ENCODE results near the gene SEMA7A. TPM values are rescaled to one million over a fixed set of nuclear protein-coding genes. Genes with fewer than 3 reads are reported as not detected.

SEMA7A gene
- total and polyA plus RNA-seq, 9 donors: 3.8 to 10.4 (median 6.4) TPM

DNA sequence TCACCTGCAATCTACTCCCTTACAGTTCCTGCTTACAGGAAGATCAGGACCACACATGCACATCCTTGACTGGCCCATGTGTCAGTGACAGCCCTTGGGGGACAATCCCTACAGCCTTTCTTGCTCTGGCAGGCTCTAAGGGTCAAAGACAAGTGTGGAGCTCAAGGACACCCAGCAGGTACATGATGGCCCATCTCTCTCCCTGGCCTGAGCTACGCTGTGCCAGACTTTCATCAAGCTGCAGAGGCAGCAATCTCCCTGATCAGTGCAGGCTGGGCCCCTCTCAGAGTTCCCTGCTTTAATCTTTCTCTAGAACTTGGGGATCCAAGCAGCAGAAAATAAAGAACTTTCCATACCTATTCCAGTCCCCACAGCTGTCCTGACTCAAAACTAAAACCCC is 2.6 kb downstream of the SEMA7A start:
- Histone ChIP-seq H3K9me3 (replicated peaks; ENCODE audit: control insufficient read depth, low read depth, low read length) (no peaks in the 10 kb centered on the region), H3K27me3 (ENCODE audit: control insufficient read depth, insufficient read depth, low read length) (peaks cover 39% of the 10 kb centered on the region)
- 86% methylated on average over 1 of the region's 1 CpG for WGBS (ENCODE audit: insufficient coverage)

DNA sequence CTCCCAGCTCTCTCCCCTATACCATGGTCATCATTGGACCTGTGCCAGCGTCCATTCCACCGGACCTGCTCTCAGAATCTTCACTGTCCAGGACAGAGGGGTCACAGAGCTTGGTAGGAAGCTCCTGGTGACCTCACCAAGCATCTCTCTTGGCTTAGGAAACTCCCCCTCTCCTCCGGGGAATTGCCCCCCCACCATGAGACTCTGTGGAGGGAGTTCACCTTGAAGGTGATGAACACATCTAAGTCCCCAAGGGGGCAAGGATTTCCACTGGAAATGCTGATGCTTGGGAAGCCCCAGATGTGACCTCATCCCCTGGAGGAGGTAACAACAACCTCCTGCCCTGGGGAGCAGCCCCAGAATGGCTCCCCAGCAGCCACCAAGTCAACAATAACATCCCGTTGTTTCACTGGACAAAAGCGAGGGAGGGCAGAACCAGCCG is 3.2 kb downstream of the SEMA7A start:
- H3K27me3 ChIP-seq (ENCODE audit: control insufficient read depth, insufficient read depth, low read length): peaks cover 38% of the 10 kb centered on the region
- no peak for DNase-seq

More for the DNA sequence above, 2.6 kb downstream of the SEMA7A start:
- Histone ChIP-seq H3K4me1 (ENCODE audit: control insufficient read depth, insufficient read depth, low read length) (peaks cover 55% of the 10 kb centered on the region), H3K36me3 (ENCODE audit: control insufficient read depth, insufficient read depth, low read length) (no peaks in the 10 kb centered on the region), H3K4me3 (ENCODE audit: low read length) (no peak overlapping the region), H3K27ac (ENCODE audit: low read length) (no peak overlapping the region)
- DNase-seq: no peak

DNA sequence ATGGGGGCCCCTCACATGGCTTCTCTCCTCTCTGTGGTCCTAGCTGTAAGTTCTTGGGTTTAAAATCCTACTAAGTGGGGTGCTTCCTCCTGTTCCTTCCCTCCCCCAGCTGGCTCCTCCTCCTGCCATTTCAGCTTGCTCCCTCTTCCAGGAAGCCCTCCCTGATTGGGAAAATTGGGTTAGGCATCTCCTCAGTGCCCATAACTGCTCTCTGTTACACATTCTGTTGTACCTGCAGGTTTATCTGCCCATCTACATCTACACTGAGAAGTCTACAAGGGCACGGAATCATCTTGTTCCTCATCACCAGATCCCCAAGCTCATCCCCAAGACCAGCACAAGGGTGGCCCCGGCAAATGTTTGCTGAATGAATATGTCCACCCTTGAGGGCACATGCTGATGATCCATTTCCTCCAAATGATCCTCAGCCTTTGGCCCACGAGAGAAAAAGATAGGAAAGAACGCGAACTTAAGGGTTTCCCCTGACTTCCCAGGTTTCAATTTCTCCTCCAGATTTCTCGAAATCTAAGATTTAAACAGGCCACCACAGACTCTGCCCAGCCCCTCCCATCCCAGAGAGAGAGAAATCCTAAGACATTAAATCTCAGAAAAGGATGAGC is 3.9 kb downstream of the SEMA7A start:
- no peaks in the 10 kb centered on the region for H3K9me3 ChIP-seq (replicated peaks; ENCODE audit: control insufficient read depth, low read depth, low read length)
- no peaks in the 10 kb centered on the region for H3K36me3 ChIP-seq (ENCODE audit: control insufficient read depth, insufficient read depth, low read length)
- no peak overlapping the region for H3K27ac ChIP-seq (ENCODE audit: low read length)
- H3K27me3 ChIP-seq (ENCODE audit: control insufficient read depth, insufficient read depth, low read length): peaks cover 35% of the 10 kb centered on the region
- no peak overlapping the region for H3K4me3 ChIP-seq (ENCODE audit: low read length)
- whole genome bisulfite sequencing (ENCODE audit: insufficient coverage): no CpG with 5 or more reads among the region's 6 CpGs
- H3K4me1 ChIP-seq (ENCODE audit: control insufficient read depth, insufficient read depth, low read length): peaks cover 52% of the 10 kb centered on the region
- no peak for DNase-seq

More for the DNA sequence above, 3.2 kb downstream of the SEMA7A start:
- no peaks in the 10 kb centered on the region for H3K9me3 ChIP-seq (replicated peaks; ENCODE audit: control insufficient read depth, low read depth, low read length)
- peaks cover 55% of the 10 kb centered on the region for H3K4me1 ChIP-seq (ENCODE audit: control insufficient read depth, insufficient read depth, low read length)
- no peak overlapping the region for H3K27ac ChIP-seq (ENCODE audit: low read length)
- WGBS (ENCODE audit: insufficient coverage): 60% methylated on average over 1 of the region's 6 CpGs
- no peak overlapping the region for H3K4me3 ChIP-seq (ENCODE audit: low read length)
- no peaks in the 10 kb centered on the region for H3K36me3 ChIP-seq (ENCODE audit: control insufficient read depth, insufficient read depth, low read length)

DNA sequence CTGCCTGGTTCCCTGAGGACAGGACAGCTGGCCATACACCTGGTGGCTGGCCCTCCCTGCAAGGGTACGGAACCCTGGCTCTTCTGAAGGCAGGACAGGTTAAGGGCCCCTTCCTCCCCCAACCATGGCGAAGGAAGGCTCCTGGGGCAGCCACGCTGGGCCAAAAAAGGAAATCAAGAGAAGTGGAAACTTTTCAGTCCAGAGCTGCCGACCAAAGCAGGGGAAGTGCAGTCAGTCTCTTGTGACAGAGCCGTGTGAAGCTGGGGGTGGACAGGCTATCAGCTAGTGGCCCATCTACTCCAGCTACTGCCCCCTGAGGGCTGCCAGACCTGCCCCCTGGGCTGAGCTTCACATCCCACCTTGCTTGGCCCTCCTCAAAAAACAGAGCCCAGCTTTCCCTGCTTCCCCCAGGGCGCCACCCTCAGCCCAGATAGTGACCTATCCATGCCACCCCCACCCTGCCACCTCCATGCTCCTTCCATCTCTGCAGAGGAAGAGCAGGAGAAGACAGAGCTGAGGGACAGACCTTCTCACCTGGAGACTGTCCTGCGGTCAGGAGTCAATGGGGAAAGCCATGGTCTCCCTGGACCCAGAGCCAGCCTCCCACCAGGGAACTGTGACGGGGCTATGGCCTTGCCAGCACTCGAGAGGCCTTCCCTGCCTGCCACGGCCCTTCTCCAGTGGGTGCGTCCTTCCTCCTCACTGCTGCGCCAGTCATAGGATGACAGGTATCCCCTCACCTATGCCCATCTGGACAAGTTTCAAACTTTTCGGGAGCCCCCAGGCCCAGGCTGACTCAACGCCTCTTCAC is 4.6 kb downstream of the SEMA7A start:
- H3K9me3 ChIP-seq (replicated peaks; ENCODE audit: control insufficient read depth, low read depth, low read length): no peaks in the 10 kb centered on the region
- H3K27me3 ChIP-seq (ENCODE audit: control insufficient read depth, insufficient read depth, low read length): peaks cover 35% of the 10 kb centered on the region
- no peak overlapping the region for H3K4me3 ChIP-seq (ENCODE audit: low read length)
- peaks cover 45% of the 10 kb centered on the region for H3K4me1 ChIP-seq (ENCODE audit: control insufficient read depth, insufficient read depth, low read length)
- no peaks in the 10 kb centered on the region for H3K36me3 ChIP-seq (ENCODE audit: control insufficient read depth, insufficient read depth, low read length)
- DNase-seq: peak; percentile 53
- peak overlapping the region; percentile 42 for H3K27ac ChIP-seq (ENCODE audit: low read length)
- 62% methylated on average over 11 of the region's 14 CpGs for WGBS (ENCODE audit: insufficient coverage)

- Histone ChIP-seq H3K27me3 (ENCODE audit: control insufficient read depth, insufficient read depth, low read length) (peaks cover 34% of the 10 kb centered on the region), H3K36me3 (ENCODE audit: control insufficient read depth, insufficient read depth, low read length) (no peaks in the 10 kb centered on the region), H3K4me1 (ENCODE audit: control insufficient read depth, insufficient read depth, low read length) (peaks cover 48% of the 10 kb centered on the region), H3K4me3 (ENCODE audit: low read length) (no peak overlapping the region), H3K9me3 (replicated peaks; ENCODE audit: control insufficient read depth, low read depth, low read length) (no peaks in the 10 kb centered on the region), H3K27ac (ENCODE audit: low read length) (no peak overlapping the region)
- WGBS (ENCODE audit: insufficient coverage): 72% methylated on average over 4 of the region's 5 CpGs
- peak; percentile 40 for DNase-seq
Observed at GRCh38 chr15:74428442-74428787, 5.3 kb downstream of the SEMA7A start.

GRCh38 chr15:74427607-74428441 is 5.9 kb downstream of the SEMA7A start:
- Histone ChIP-seq H3K9me3 (replicated peaks; ENCODE audit: control insufficient read depth, low read depth, low read length) (no peaks in the 10 kb centered on the region), H3K27me3 (ENCODE audit: control insufficient read depth, insufficient read depth, low read length) (peaks cover 29% of the 10 kb centered on the region), H3K4me3 (ENCODE audit: low read length) (no peak overlapping the region), H3K36me3 (ENCODE audit: control insufficient read depth, insufficient read depth, low read length) (no peaks in the 10 kb centered on the region), H3K4me1 (ENCODE audit: control insufficient read depth, insufficient read depth, low read length) (peaks cover 44% of the 10 kb centered on the region), H3K27ac (ENCODE audit: low read length) (no peak overlapping the region)
- DNase-seq: no peak
- 74% methylated on average over 8 of the region's 9 CpGs for WGBS (ENCODE audit: insufficient coverage)

DNA sequence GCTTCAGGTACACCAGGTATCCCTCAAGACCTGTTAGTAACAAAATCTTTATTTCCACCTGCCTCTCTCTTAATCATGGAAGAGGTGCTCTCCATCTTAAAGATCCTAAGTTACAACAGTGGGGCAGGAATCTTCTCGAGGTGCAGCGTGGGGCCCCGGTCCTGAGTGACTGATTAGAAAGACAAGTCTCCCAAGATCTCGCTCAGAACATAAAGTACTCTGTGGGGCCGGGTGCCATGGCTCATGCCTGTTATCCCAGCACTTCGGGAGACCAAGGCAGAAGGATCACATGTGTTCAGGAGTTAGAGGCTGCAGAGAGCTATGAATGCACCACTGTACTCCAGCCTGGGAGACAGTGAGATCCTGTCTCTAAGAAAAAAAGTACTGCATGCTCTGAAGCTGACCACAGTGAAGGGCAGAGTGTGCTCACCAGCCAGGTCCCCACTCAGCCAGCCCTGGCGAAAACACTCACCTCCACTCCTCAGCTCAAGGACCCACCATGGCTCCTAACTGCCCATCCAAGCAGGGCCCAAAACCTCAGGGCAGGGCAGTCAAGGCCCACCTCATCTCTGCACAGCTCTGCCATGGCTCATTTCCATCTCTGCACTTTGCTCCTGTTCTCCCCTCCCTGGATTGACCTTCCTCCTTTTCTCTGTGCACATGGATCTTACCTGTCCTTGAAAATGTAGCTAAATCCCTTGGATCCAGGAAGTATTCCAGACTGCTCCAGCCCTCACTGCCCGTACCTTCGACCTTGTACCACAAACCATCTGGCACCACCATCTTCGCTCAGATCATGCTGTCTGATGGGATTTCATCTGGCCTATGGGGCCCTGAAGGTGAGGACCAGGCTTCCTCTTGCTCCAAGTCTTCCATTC is 7.1 kb downstream of the SEMA7A start:
- no peaks in the 10 kb centered on the region for H3K9me3 ChIP-seq (replicated peaks; ENCODE audit: control insufficient read depth, low read depth, low read length)
- H3K4me1 ChIP-seq (ENCODE audit: control insufficient read depth, insufficient read depth, low read length): peaks cover 39% of the 10 kb centered on the region
- peaks cover 17% of the 10 kb centered on the region for H3K27me3 ChIP-seq (ENCODE audit: control insufficient read depth, insufficient read depth, low read length)
- 83% methylated on average over 10 of the region's 10 CpGs for WGBS (ENCODE audit: insufficient coverage)
- no peak for DNase-seq
- no peak overlapping the region for H3K27ac ChIP-seq (ENCODE audit: low read length)
- no peaks in the 10 kb centered on the region for H3K36me3 ChIP-seq (ENCODE audit: control insufficient read depth, insufficient read depth, low read length)
- no peak overlapping the region for H3K4me3 ChIP-seq (ENCODE audit: low read length)

GRCh38 chr15:74425630-74426029 is 8.1 kb downstream of the SEMA7A start:
- Histone ChIP-seq H3K36me3 (ENCODE audit: control insufficient read depth, insufficient read depth, low read length) (no peaks in the 10 kb centered on the region), H3K9me3 (replicated peaks; ENCODE audit: control insufficient read depth, low read depth, low read length) (no peaks in the 10 kb centered on the region), H3K27me3 (ENCODE audit: control insufficient read depth, insufficient read depth, low read length) (peaks cover 11% of the 10 kb centered on the region), H3K4me1 (ENCODE audit: control insufficient read depth, insufficient read depth, low read length) (peaks cover 36% of the 10 kb centered on the region), H3K27ac (ENCODE audit: low read length) (no peak overlapping the region), H3K4me3 (ENCODE audit: low read length) (no peak overlapping the region)
- no peak for DNase-seq
- 68% methylated on average over 4 of the region's 7 CpGs for WGBS (ENCODE audit: insufficient coverage)

DNA sequence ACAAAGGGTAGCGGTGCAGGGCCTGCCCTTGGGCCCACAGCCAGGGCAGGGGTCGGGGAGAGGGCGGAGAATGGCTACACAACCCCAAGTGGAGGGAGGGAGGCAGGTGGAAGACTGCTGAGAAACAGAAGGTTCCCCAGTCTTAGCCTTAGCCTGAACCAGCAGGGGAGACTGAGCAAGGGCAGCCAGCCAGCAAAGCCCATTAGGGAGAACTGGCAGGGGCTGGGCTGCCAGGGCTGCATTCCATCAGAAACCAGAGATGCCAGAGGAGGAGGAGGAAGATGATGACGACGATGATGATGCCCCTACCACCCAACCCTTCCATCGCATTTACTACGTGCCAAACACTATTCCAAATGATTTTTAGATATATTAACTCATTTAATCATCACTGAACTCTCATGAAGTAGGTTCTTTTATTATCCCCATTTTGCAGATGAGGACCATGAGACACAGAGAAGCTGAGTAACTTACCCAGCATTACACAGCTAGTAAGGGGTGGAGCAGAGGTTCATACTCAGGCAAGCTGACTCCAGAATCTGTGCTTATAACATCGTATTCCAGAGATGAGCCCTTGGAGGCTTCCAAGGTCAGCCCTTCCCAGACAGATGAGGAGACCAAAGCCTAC is 8.7 kb downstream of the SEMA7A start:
- Histone ChIP-seq H3K27ac (ENCODE audit: low read length) (no peak overlapping the region), H3K27me3 (ENCODE audit: control insufficient read depth, insufficient read depth, low read length) (peaks cover 5% of the 10 kb centered on the region), H3K36me3 (ENCODE audit: control insufficient read depth, insufficient read depth, low read length) (no peaks in the 10 kb centered on the region), H3K4me1 (ENCODE audit: control insufficient read depth, insufficient read depth, low read length) (peaks cover 38% of the 10 kb centered on the region), H3K4me3 (ENCODE audit: low read length) (no peak overlapping the region), H3K9me3 (replicated peaks; ENCODE audit: control insufficient read depth, low read depth, low read length) (no peaks in the 10 kb centered on the region)
- WGBS (ENCODE audit: insufficient coverage): 77% methylated on average over 4 of the region's 8 CpGs
- DNase-seq: no peak
